ENCODE data around the gene DVL2. TPM values are rescaled to one million over a fixed set of nuclear protein-coding genes. Genes with fewer than 3 reads are reported as not detected.

The DVL2 gene
- total RNA-seq, 1 experiment from 2014 or later: 82.9 TPM

GRCh38 chr17:7235693-7236665, 1.7 kb upstream of the DVL2 start:
- H3K4me1 ChIP-seq (ENCODE audit: insufficient read depth, low read length): no peaks in the 10 kb centered on the region
- peaks cover 13% of the 10 kb centered on the region for H3K79me1 ChIP-seq (ENCODE audit: insufficient read depth, low read depth, low read length, poor library complexity, severe bottlenecking)
- H3K18ac ChIP-seq (ENCODE audit: insufficient read length, low read depth, low read length): no peak overlapping the region
- H2AFZ ChIP-seq (ENCODE audit: low read length): no peak overlapping the region
- H2BK15ac ChIP-seq (ENCODE audit: low read depth, low read length): no peak overlapping the region
- no peak overlapping the region for H3T11ph ChIP-seq (ENCODE audit: low read length)
- peaks cover 23% of the 10 kb centered on the region; the same call in 1 of the 2 replicates for H3K79me2 ChIP-seq (ENCODE audit: insufficient read depth, low read length)
- H3K14ac ChIP-seq (ENCODE audit: insufficient read depth, low read length): no peak overlapping the region
- no peaks in the 10 kb centered on the region; the same call in 1 of the 2 replicates for H3K27me3 Mint-ChIP-seq (ENCODE audit: low read depth)
- H3K4ac ChIP-seq (ENCODE audit: low read depth, low read length): no peak overlapping the region
- H3K36me3 Mint-ChIP-seq (ENCODE audit: insufficient read depth in 1 of 3, low read depth in 3 of 3): peaks cover 32 to 60% (median 47%) of the 10 kb centered on the region in 3 experiments
- H4K5ac ChIP-seq (ENCODE audit: insufficient read length, low read depth, low read length): no peak overlapping the region
- H3K4me3 Mint-ChIP-seq: peak overlapping the region; percentile 22 to 100; a peak in 4 of 5 replicates
- H3K23ac ChIP-seq (ENCODE audit: insufficient read length, low read depth, low read length): no peak overlapping the region
- H3K9me3 ChIP-seq (ENCODE audit: control insufficient read depth, low read depth, low read length): no peaks in the 10 kb centered on the region
- no CpG with 5 or more reads among the region's 22 CpGs for WGBS (ENCODE audit: extremely low coverage, insufficient read length, low lambda C conversion rate)
- H3K9ac ChIP-seq (ENCODE audit: extremely low read depth, insufficient read length, low read length): no peak overlapping the region
- no peak overlapping the region for H2BK12ac ChIP-seq (ENCODE audit: insufficient read length, low read depth, low read length)
- no peak overlapping the region for H3K27ac ChIP-seq (ENCODE audit: insufficient read length, low read depth, low read length)
- no peak overlapping the region for H2BK20ac ChIP-seq (ENCODE audit: low read depth, low read length, poor library complexity, severe bottlenecking)
- H3K4me1 Mint-ChIP-seq: peaks cover 40 to 51% of the 10 kb centered on the region in 2 experiments
- peak overlapping the region in 1 of 3 experiments; percentile 76; a peak in 2 of 7 replicates for H3K27ac Mint-ChIP-seq
- H3K56ac ChIP-seq (ENCODE audit: insufficient read length, low read depth, low read length): no peak overlapping the region
- no peak overlapping the region for H4K91ac ChIP-seq (ENCODE audit: insufficient read length, low read depth, low read length)
- TF ChIP-seq, protein P1, sequence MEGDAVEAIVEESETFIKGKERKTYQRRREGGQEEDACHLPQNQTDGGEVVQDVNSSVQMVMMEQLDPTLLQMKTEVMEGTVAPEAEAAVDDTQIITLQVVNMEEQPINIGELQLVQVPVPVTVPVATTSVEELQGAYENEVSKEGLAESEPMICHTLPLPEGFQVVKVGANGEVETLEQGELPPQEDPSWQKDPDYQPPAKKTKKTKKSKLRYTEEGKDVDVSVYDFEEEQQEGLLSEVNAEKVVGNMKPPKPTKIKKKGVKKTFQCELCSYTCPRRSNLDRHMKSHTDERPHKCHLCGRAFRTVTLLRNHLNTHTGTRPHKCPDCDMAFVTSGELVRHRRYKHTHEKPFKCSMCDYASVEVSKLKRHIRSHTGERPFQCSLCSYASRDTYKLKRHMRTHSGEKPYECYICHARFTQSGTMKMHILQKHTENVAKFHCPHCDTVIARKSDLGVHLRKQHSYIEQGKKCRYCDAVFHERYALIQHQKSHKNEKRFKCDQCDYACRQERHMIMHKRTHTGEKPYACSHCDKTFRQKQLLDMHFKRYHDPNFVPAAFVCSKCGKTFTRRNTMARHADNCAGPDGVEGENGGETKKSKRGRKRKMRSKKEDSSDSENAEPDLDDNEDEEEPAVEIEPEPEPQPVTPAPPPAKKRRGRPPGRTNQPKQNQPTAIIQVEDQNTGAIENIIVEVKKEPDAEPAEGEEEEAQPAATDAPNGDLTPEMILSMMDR (conservative IDR thresholded peaks at IDR 0.05): no peak
- H4K8ac ChIP-seq (replicated peaks; ENCODE audit: insufficient read length, low read depth, low read length): no peak overlapping the region
- H2BK5ac ChIP-seq (ENCODE audit: insufficient read length, low read length): no peak overlapping the region
- peaks cover 0 to 2% of the 10 kb centered on the region in 2 experiments; a peak in 1 of 5 replicates for H3K9me3 Mint-ChIP-seq
- H3K23me2 ChIP-seq (ENCODE audit: insufficient read length, low read depth, low read length, poor library complexity, severe bottlenecking): peaks cover 7% of the 10 kb centered on the region
- H3K27me3 ChIP-seq (ENCODE audit: insufficient read depth, low read length): no peaks in the 10 kb centered on the region
- H2BK120ac ChIP-seq (ENCODE audit: low read depth, low read length, poor library complexity, severe bottlenecking): no peak overlapping the region
- H4K20me1 ChIP-seq (ENCODE audit: control insufficient read depth, insufficient read depth, insufficient read length): no peaks in the 10 kb centered on the region
- H3K4me2 ChIP-seq (ENCODE audit: insufficient read depth, insufficient read length, low read length): no peak overlapping the region
- peak; percentile 20 for DNase-seq
- no peak overlapping the region for H2AK5ac ChIP-seq (ENCODE audit: insufficient read length, low read length)

Measured in H9 (cell line).